Activated naive CD8-positive, alpha-beta T cell (primary cell): ENCODE data around the gene ANO2.

Source experiments
- H3K27ac Mint-ChIP-seq: one replicate; pipeline ENCODE4 v1.8.0; 2021; ENCODE audit warnings: mixed read lengths
- H3K27me3 Mint-ChIP-seq: one replicate; pipeline ENCODE4 v1.8.0; 2021; ENCODE audit warnings: mixed read lengths
- H3K36me3 Mint-ChIP-seq: one replicate; pipeline ENCODE4 v1.8.0; 2021; ENCODE audit warnings: mixed read lengths
- H3K4me1 Mint-ChIP-seq: one replicate; pipeline ENCODE4 v1.8.0; 2021; ENCODE audit warnings: low read depth, mixed read lengths
- H3K4me3 Mint-ChIP-seq: one replicate; pipeline ENCODE4 v1.8.0; 2021; ENCODE audit warnings: mild to moderate bottlenecking, mixed read lengths
- H3K9me3 Mint-ChIP-seq: one replicate; pipeline ENCODE4 v1.8.0; 2021; ENCODE audit warnings: low read depth, mixed read lengths

Gene ANO2

DNA sequence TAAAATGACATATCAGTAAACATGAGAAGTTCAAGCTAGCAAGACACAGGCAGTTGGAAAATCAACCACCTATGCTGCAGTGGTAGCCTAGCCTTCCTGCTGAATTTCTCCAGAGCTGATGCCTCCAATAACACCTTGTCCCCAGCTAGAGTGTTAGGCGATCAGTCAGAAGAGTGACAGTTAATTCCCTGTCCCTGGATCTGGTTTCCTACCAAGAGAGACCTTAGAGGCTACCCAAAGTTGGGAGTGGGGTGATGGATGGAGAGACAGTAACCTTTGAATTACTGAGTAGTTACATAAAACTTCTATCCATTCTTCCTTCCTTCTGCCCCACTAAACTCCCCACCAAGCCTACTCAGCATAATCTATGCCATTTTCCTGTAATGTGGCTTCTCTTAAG is 1.9 kb upstream of the ANO2 start:
- Mint-ChIP-seq H3K9me3 (no peaks in the 10 kb centered on the region), H3K4me3 (no peak overlapping the region), H3K4me1 (peaks cover 2% of the 10 kb centered on the region), H3K27ac (no peak overlapping the region), H3K36me3 (no peaks in the 10 kb centered on the region), H3K27me3 (peaks cover 58% of the 10 kb centered on the region)

DNA sequence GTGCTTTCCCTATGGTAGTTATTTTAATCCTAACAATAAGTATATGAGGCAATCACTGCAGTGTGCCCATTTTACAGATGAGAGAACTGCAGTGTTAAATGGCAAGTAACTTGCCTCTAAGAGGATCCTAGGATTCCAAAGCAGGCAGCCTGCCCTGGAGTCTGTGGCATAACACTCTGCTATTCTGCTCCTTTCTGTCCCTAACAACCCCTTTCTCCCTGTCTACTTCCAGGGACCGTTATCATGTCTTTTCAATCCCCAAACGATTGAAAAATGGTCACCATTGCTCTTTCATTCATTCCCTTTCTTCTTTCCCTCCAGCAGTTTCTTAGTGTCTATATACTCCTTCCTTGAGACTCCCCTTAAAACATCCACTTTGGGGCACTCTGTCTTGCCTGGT is 1.3 kb upstream of the ANO2 start:
- H3K4me1 Mint-ChIP-seq = peaks cover 2% of the 10 kb centered on the region

DNA sequence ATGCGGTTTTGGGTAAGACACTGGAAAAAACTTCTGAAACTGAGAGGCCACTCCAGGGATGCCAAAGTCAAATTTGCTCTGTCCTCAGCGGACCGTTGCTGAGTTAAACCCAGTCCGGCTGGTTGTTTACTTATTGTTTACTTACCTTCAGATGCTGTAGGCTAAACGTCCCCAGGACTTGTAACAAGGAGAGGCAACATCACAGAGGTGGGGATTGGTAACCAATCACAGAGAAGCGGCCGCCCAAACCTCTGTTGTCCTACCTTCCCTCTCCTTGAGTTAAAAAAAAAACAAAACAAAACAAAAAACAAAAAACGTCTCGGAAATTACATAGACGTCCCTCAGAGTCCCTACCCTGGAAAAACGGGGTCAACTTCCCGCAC is 380 bp downstream of the ANO2 start:
- Mint-ChIP-seq H3K36me3 (no peaks in the 10 kb centered on the region), H3K27me3 (peaks cover 55% of the 10 kb centered on the region), H3K27ac (no peak overlapping the region), H3K4me3 (no peak overlapping the region), H3K9me3 (no peaks in the 10 kb centered on the region), H3K4me1 (peaks cover 2% of the 10 kb centered on the region)

More for the DNA sequence above, 1.3 kb upstream of the ANO2 start:
- Mint-ChIP-seq H3K36me3 (no peaks in the 10 kb centered on the region), H3K9me3 (no peaks in the 10 kb centered on the region), H3K27ac (no peak overlapping the region), H3K4me3 (no peak overlapping the region), H3K27me3 (peaks cover 57% of the 10 kb centered on the region)

DNA sequence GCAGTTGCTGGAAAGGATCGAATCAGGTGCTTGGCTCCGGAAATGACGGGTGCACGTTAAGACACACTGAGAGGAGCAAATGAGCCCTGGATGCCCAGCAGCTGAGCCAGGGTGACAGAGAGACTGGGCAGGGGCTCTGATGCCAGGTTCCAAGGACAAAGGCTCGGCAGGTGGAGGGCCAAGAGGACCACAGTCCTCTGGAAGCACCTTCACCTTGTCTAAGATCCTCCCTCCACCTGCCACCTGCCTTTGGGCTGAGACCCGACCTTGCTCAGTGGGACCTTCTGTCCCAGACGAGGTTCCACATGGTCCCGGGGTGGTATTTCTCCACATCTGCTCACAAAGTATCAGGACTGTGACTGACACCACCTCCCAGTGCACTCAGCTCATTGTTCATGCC is 1.0 kb downstream of the ANO2 start:
- Mint-ChIP-seq H3K27ac (no peak overlapping the region), H3K4me1 (peaks cover 2% of the 10 kb centered on the region), H3K27me3 (peaks cover 58% of the 10 kb centered on the region), H3K4me3 (no peak overlapping the region), H3K9me3 (no peaks in the 10 kb centered on the region), H3K36me3 (no peaks in the 10 kb centered on the region)

DNA sequence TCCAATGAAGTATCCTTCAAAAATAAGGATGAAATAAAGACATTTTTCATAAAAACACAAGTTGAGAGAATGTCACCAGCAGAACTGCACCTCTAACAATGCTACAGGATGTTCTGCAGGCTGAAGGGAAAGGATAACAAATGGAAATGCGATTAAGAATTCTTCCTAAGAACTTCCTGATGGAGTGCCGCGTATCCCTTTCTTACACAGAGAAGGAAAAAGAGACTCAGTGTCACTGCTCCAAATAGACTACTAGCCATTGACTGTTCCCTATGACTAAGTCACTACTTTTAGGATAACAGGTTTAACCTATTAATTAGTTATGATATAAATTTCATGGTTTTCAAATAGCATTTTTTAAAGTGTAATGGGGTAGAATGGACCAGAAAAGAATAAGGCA is 3.2 kb downstream of the ANO2 start:
- peaks cover 2% of the 10 kb centered on the region for H3K4me1 Mint-ChIP-seq
- no peaks in the 10 kb centered on the region for H3K9me3 Mint-ChIP-seq
- no peak overlapping the region for H3K27ac Mint-ChIP-seq
- H3K27me3 Mint-ChIP-seq = peaks cover 59% of the 10 kb centered on the region
- no peaks in the 10 kb centered on the region for H3K36me3 Mint-ChIP-seq
- no peak overlapping the region for H3K4me3 Mint-ChIP-seq

DNA sequence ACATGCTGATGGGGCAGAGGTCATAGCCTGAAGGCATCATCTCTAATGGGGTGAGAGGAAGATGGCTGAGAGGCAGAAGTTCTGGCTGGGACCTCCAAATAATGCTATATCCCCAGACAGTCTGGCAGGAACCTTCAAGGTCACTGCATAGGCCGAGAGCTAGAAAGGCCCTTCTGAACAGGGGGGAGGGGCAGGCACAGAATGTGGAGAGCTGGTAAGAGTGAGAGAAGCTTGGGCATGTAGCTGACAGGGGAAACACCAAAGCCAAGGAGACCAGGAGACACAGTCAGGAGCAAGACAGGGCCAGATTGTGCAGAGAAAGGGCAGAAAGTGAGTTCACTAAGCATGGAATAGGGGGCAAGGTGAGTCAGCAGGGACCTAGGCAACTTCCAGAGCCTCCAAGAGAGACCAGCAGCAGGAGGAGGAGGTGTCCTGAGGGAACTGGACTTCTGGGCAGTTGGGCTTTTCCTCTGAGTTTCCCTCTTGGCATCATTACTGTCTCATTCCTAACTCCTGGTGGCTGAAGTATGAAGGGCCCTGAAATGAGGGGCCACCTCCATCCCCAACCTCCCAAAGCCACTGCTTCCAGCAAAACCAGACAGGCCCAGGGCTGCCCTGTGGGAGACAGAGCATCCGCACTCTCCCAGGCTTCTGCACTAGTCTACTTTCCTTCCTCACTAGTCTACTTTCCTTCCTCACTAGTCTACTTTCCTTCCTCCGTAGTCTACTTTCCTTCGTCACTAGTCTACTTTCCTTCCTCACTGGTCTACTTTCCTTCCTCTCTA is 17.1 kb downstream of the ANO2 start:
- H3K4me1 Mint-ChIP-seq = no peaks in the 10 kb centered on the region
- no peaks in the 10 kb centered on the region for H3K36me3 Mint-ChIP-seq
- H3K4me3 Mint-ChIP-seq = no peak overlapping the region
- no peak overlapping the region for H3K27ac Mint-ChIP-seq
- peaks cover 18% of the 10 kb centered on the region for H3K27me3 Mint-ChIP-seq
- H3K9me3 Mint-ChIP-seq = no peaks in the 10 kb centered on the region

DNA sequence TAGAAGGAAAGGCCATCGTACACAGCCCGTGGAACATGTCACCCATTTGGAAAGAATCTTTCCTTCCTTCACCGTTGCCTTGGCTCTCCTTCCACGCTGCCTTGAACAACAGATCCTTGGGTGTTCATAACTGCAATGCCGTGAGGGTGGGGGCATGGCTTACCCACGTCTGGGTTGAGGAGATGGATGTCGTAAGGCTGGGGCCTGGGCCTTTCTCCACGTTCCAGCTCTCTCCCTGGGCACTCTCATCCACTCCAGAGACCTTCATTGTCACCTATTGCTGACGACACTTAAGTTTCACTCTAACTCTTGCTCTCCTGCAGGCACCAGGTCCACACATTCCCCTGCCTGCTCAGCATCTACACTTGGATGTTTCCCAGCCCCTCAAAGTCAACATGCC is 19.4 kb downstream of the ANO2 start:
- H3K4me3 Mint-ChIP-seq = no peak overlapping the region
- no peaks in the 10 kb centered on the region for H3K36me3 Mint-ChIP-seq
- H3K27me3 Mint-ChIP-seq = peaks cover 14% of the 10 kb centered on the region
- H3K27ac Mint-ChIP-seq = no peak overlapping the region
- no peaks in the 10 kb centered on the region for H3K9me3 Mint-ChIP-seq
- H3K4me1 Mint-ChIP-seq = no peaks in the 10 kb centered on the region

DNA sequence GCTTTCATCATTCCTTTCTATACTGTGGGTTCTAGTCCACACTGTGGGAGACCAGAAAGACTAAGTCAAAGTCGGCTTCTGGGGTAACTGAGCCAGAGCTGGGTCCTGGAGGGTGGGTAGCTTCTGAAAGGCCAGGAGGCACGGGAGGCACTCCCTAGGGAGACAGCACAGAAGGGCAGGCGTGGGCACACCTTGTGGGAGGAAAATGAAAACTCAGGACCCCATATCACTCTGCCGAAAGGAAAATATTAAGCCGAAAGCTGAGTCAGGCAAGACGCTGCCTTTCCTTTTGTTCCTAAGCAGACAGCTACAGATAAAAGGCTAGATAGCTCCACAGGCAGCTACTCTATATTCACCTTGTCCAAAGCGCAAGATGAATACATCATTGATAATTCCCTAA is 20.7 kb downstream of the ANO2 start:
- H3K27me3 Mint-ChIP-seq = peaks cover 12% of the 10 kb centered on the region
- no peaks in the 10 kb centered on the region for H3K9me3 Mint-ChIP-seq
- no peaks in the 10 kb centered on the region for H3K4me1 Mint-ChIP-seq
- H3K27ac Mint-ChIP-seq = no peak overlapping the region
- no peak overlapping the region for H3K4me3 Mint-ChIP-seq
- H3K36me3 Mint-ChIP-seq = no peaks in the 10 kb centered on the region

DNA sequence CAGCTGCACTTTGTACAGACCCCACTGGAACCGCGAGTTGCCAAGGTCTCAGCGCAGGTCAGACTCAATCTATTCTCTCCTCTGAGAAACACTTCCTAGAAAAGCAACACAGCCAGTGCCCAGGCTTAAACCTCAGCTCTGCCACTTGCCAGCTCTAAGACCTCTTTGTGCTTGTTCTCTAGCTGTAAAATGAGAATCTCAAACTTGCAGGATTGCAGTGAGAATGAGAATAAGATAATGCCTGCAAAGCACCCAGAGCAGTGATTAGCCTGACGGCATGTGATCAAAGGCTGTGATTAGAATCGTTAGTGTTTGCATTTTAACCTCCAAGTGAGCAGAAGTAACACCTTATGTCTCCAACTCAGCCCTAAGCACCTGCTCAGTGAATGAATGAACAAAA is 21.3 kb downstream of the ANO2 start:
- H3K27me3 Mint-ChIP-seq = peaks cover 14% of the 10 kb centered on the region

DNA sequence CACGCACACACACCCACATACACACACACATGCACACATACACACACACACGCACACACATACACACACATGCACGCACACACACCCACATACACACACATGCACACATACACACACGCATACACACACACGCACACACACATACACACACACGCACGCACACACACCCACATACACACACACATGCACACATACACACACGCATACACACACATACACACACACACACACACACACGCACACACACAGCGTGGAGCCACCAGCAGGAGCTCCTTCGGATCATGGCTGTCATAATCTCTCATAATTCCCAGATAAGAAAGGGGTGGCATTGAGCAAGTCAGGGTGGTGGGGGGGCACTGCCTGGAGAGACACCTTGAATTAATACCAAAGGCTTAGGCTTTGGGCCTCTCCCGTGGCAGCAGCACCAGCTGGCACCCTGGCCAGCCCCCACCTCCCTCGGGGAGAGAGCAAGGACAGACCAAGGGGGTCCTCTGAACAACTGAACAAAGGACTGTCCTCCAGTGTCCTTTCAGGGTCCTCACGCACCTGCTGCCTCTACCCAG is 21.9 kb downstream of the ANO2 start:
- H3K27ac Mint-ChIP-seq = no peak overlapping the region
- H3K27me3 Mint-ChIP-seq = peaks cover 15% of the 10 kb centered on the region

More for the DNA sequence above, 21.3 kb downstream of the ANO2 start:
- no peaks in the 10 kb centered on the region for H3K36me3 Mint-ChIP-seq
- no peaks in the 10 kb centered on the region for H3K9me3 Mint-ChIP-seq
- no peak overlapping the region for H3K4me3 Mint-ChIP-seq
- H3K27ac Mint-ChIP-seq = no peak overlapping the region
- no peaks in the 10 kb centered on the region for H3K4me1 Mint-ChIP-seq

DNA sequence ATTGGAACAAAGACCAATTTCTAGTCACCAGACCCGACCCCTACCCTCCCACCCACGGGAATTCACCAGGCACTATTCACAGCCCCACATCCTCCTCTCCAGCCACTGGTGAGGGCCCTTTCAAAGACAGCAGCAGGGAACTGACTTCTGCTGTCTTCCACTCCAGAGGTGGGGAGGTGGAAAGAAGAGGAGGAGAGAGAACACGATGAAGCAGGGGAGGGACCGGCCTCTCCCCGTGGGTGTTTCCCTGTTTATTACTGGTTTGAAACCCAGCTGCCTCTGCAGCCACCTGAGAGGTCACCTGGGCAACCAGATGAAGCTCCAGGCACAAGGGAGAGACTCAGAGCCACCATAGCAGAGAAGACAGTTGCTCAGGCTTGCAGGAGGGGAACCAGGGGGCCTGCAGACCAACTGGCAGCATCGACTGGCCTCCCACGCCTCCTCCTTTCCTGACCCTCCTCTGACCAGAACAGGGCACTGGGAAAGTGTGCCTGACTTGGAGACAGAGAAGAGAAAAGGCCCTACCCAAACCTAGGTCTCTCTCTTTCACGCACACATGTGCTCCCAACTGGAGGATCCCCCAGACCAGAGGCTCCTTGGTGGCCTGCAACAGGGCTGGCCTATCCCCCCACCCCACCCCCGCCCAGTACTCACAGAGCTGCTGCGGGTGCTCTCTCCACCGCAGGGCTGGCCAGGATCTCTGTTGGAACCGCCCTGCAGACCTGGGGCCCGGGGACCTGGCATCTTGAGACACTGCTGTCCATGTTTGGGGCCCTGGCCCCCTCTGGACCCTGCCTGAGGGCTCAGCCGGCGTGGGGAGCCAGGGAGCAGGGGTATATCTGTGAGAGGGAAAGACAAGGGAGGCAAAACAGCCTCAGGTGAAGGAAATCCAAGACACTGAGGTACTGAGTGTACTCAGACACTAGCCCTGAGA is 22.8 kb downstream of the ANO2 start:
- Mint-ChIP-seq H3K4me1 (no peaks in the 10 kb centered on the region), H3K36me3 (no peaks in the 10 kb centered on the region), H3K9me3 (no peaks in the 10 kb centered on the region), H3K27ac (no peak overlapping the region), H3K27me3 (peaks cover 15% of the 10 kb centered on the region), H3K4me3 (no peak overlapping the region)

More for the DNA sequence above, 21.9 kb downstream of the ANO2 start:
- H3K4me3 Mint-ChIP-seq = no peak overlapping the region
- no peaks in the 10 kb centered on the region for H3K9me3 Mint-ChIP-seq
- no peaks in the 10 kb centered on the region for H3K4me1 Mint-ChIP-seq
- H3K36me3 Mint-ChIP-seq = no peaks in the 10 kb centered on the region

DNA sequence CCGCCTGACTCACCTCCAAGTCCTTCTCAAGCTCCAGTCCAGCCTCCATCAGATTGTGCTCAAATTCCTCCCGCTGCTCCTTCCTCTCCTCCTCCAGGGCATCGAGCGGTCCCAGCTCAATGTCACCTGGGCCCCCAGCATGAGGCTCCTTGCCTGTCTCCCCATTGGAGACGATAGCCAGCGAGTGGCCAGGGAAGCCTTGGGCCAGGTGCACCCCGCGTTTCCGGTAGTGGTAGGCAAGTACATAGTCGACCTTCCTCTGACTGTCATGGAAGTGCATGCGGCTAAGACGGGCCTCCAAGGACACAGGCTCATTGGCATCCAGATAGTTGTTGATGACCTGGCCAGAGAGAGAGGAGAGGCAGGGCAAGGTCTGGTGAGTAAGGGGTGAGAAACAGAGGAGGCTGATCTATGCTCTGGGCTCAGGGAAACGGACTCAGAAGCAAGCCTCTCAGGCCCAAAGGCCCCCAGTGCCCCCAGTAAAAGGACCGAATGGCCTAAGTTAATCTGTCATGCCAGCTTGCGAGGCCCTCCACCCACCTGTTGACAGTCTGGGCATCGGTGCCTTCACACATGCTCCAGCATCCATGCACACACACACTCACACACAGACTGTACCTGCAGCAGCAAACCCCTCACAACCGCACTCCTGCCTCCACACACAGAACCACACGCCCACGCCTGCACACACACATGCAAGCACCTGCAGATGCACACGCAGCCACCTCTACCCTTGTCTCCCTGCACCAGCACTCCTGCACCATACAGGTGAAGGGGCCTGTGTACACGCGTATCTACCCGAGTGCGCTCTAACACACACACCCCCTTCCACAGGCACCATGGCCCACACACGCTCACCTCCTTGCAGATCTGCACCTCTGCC is 23.8 kb downstream of the ANO2 start:
- no peaks in the 10 kb centered on the region for H3K36me3 Mint-ChIP-seq
- H3K4me1 Mint-ChIP-seq = no peaks in the 10 kb centered on the region
- no peaks in the 10 kb centered on the region for H3K9me3 Mint-ChIP-seq
- H3K4me3 Mint-ChIP-seq = no peak overlapping the region
- peaks cover 8% of the 10 kb centered on the region for H3K27me3 Mint-ChIP-seq
- no peak overlapping the region for H3K27ac Mint-ChIP-seq

DNA sequence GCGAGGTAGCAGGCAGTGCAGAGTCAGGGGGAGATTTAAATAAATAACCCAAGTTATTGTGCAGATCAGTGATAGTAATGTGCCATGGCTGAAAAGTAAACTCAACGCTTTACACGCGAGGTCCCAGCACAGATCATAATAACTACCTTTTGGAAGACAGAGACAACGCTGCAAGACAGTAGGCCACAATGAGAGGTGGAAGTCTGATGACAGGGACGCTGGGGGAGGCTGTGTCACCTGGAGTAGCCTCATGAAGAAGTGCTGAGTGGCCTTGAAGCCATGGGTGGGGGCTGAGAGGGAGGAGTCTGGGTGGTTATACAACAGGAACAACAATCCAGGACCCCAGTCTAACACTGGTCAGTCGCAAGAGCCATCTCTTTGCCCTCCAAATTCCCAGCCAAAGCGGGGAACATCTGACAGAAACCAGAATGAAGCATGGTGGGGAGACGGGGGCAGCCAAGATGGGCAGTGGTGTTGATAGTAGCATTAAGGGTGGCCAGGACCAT is 28.2 kb downstream of the ANO2 start:
- no peaks in the 10 kb centered on the region for H3K9me3 Mint-ChIP-seq
- no peaks in the 10 kb centered on the region for H3K36me3 Mint-ChIP-seq
- H3K4me3 Mint-ChIP-seq = no peak overlapping the region
- no peaks in the 10 kb centered on the region for H3K4me1 Mint-ChIP-seq
- H3K27ac Mint-ChIP-seq = no peak overlapping the region
- H3K27me3 Mint-ChIP-seq = peaks cover 3% of the 10 kb centered on the region

DNA sequence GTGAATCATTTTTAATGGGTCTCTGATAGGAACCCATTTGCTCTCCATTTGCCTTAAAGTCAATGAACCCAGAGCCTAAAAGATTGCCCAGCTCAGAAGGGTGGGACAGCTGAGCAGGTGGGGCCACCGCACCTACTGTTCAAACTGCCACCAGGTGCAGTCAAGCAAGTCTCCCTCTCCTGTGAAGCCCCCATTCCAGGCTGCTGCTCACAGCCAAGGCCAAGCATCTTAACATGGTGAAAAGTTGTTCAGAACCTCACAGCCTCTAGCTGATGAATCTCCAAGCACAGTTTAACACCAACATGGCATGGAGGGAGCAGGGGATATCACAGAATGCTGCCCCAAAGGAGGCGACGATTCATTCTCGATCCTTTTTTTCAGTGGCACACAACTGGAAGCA is 29.5 kb downstream of the ANO2 start:
- no peaks in the 10 kb centered on the region for H3K4me1 Mint-ChIP-seq
- peaks cover 6% of the 10 kb centered on the region for H3K27me3 Mint-ChIP-seq

More for the DNA sequence above, 29.5 kb downstream of the ANO2 start:
- Mint-ChIP-seq H3K27ac (no peak overlapping the region), H3K9me3 (no peaks in the 10 kb centered on the region), H3K36me3 (no peaks in the 10 kb centered on the region), H3K4me3 (no peak overlapping the region)
